ENCODE results near the gene CIBAR2.
A peak's percentile ranks its signal among the peaks of the same experiment; 100 is the strongest.

The CIBAR2 gene

GRCh38 chr16:85132456-85133289 lies 20.4 kb upstream of the CIBAR2 start:
- Histone ChIP-seq H2BK15ac (ENCODE audit: low read depth, poor library complexity, severe bottlenecking) (no peak overlapping the region), H3K79me1 (replicated peaks; ENCODE audit: low read length, poor library complexity, severe bottlenecking) (no peaks in the 10 kb centered on the region), H3K9ac (ENCODE audit: low read length) (no peak overlapping the region), H2AFZ (ENCODE audit: low read depth, low read length) (peak overlapping the region; percentile 47), H2BK5ac (ENCODE audit: low read depth, low read length, poor library complexity, severe bottlenecking) (no peak overlapping the region), H2BK120ac (ENCODE audit: low read depth, low read length) (no peak overlapping the region), H2AK5ac (ENCODE audit: low read length, severe bottlenecking) (no peak overlapping the region), H3K4me1 (ENCODE audit: control insufficient read depth, insufficient read depth, low read depth, low read length) (peaks cover 21% of the 10 kb centered on the region), H3K18ac (ENCODE audit: low read depth in 1 of 2, low read length in 2 of 2) (no peak overlapping the region), H3K4ac (ENCODE audit: low read depth in 1 of 2, low read length in 2 of 2) (peak overlapping the region in 1 of 2 experiments; percentile 38), H3K27ac (ENCODE audit: low read length, poor library complexity, severe bottlenecking) (no peak overlapping the region), H3K9me3 (ENCODE audit: control insufficient read depth, low read length) (no peaks in the 10 kb centered on the region), H2BK12ac (ENCODE audit: low read length in 2 of 2) (peak overlapping the region in 1 of 2 experiments; percentile 85), H4K8ac (ENCODE audit: low read length) (no peak overlapping the region), H3K14ac (ENCODE audit: low read length in 2 of 2) (peak overlapping the region in 1 of 2 experiments; percentile 68), H4K91ac (ENCODE audit: low read length) (no peak overlapping the region), H3K36me3 (ENCODE audit: control insufficient read depth in 1 of 2, insufficient read depth in 2 of 2, low read depth in 1 of 2, low read length in 2 of 2) (no peaks in the 10 kb centered on the region), H3K4me3 (ENCODE audit: insufficient read depth in 1 of 2, low read depth in 1 of 2, low read length in 2 of 2) (no peak overlapping the region), H3K23ac (ENCODE audit: low read length in 2 of 2) (no peak overlapping the region), H3K27me3 (ENCODE audit: control insufficient read depth in 1 of 2, insufficient read depth in 1 of 2, low read length in 2 of 2) (no peaks in the 10 kb centered on the region), H3K4me2 (ENCODE audit: low read length, poor library complexity, severe bottlenecking) (no peak overlapping the region)
- DNase-seq, result no peak
- WGBS, result 92% methylated on average over 15 of the region's 20 CpGs

GRCh38 chr16:85130705-85131028 lies 18.4 kb upstream of the CIBAR2 start:
- no peak for DNase-seq
- H2AK5ac ChIP-seq (ENCODE audit: low read length, severe bottlenecking), result no peak overlapping the region
- no peaks in the 10 kb centered on the region for H3K36me3 ChIP-seq (ENCODE audit: control insufficient read depth in 1 of 2, insufficient read depth in 2 of 2, low read depth in 1 of 2, low read length in 2 of 2)
- H3K14ac ChIP-seq (ENCODE audit: low read length in 2 of 2), result no peak overlapping the region
- H2BK12ac ChIP-seq (ENCODE audit: low read length in 2 of 2), result peak overlapping the region; percentile 52 to 83
- peak overlapping the region in 1 of 2 experiments; percentile 80 for H3K18ac ChIP-seq (ENCODE audit: low read depth in 1 of 2, low read length in 2 of 2)
- H4K91ac ChIP-seq (ENCODE audit: low read length), result peak overlapping the region; percentile 32
- WGBS, result 82% methylated on average over 5 of the region's 5 CpGs
- H3K4ac ChIP-seq (ENCODE audit: low read depth in 1 of 2, low read length in 2 of 2), result peak overlapping the region in 1 of 2 experiments; percentile 44
- H3K4me1 ChIP-seq (ENCODE audit: control insufficient read depth, insufficient read depth, low read depth, low read length), result peaks cover 19% of the 10 kb centered on the region
- H3K9ac ChIP-seq (ENCODE audit: low read length), result peak overlapping the region; percentile 85
- H3K27ac ChIP-seq (ENCODE audit: low read length, poor library complexity, severe bottlenecking), result no peak overlapping the region
- no peaks in the 10 kb centered on the region for H3K79me1 ChIP-seq (replicated peaks; ENCODE audit: low read length, poor library complexity, severe bottlenecking)
- H3K4me2 ChIP-seq (ENCODE audit: low read length, poor library complexity, severe bottlenecking), result no peak overlapping the region
- H3K23ac ChIP-seq (ENCODE audit: low read length in 2 of 2), result no peak overlapping the region
- H2BK15ac ChIP-seq (ENCODE audit: low read depth, poor library complexity, severe bottlenecking), result peak overlapping the region; percentile 71
- H2BK120ac ChIP-seq (ENCODE audit: low read depth, low read length), result peak overlapping the region; percentile 62
- peak overlapping the region in 1 of 2 experiments; percentile 18 for H3K4me3 ChIP-seq (ENCODE audit: insufficient read depth in 1 of 2, low read depth in 1 of 2, low read length in 2 of 2)
- H2AFZ ChIP-seq (ENCODE audit: low read depth, low read length), result no peak overlapping the region
- H3K9me3 ChIP-seq (ENCODE audit: control insufficient read depth, low read length), result no peaks in the 10 kb centered on the region
- no peak overlapping the region for H2BK5ac ChIP-seq (ENCODE audit: low read depth, low read length, poor library complexity, severe bottlenecking)
- no peaks in the 10 kb centered on the region for H3K27me3 ChIP-seq (ENCODE audit: control insufficient read depth in 1 of 2, insufficient read depth in 1 of 2, low read length in 2 of 2)
- peak overlapping the region; percentile 79 for H4K8ac ChIP-seq (ENCODE audit: low read length)

- Histone ChIP-seq H3K79me1 (replicated peaks; ENCODE audit: low read length, poor library complexity, severe bottlenecking) (no peaks in the 10 kb centered on the region), H2AK5ac (ENCODE audit: low read length, severe bottlenecking) (peak overlapping the region; percentile 29), H4K8ac (ENCODE audit: low read length) (peak overlapping the region; percentile 79), H3K27ac (ENCODE audit: low read length, poor library complexity, severe bottlenecking) (no peak overlapping the region), H3K14ac (ENCODE audit: low read length in 2 of 2) (no peak overlapping the region), H4K91ac (ENCODE audit: low read length) (no peak overlapping the region), H3K4me3 (ENCODE audit: insufficient read depth in 1 of 2, low read depth in 1 of 2, low read length in 2 of 2) (peak overlapping the region in 1 of 2 experiments; percentile 18), H2AFZ (ENCODE audit: low read depth, low read length) (no peak overlapping the region), H2BK120ac (ENCODE audit: low read depth, low read length) (peak overlapping the region; percentile 62), H3K27me3 (ENCODE audit: control insufficient read depth in 1 of 2, insufficient read depth in 1 of 2, low read length in 2 of 2) (no peaks in the 10 kb centered on the region), H2BK5ac (ENCODE audit: low read depth, low read length, poor library complexity, severe bottlenecking) (no peak overlapping the region), H3K9ac (ENCODE audit: low read length) (peak overlapping the region; percentile 85), H3K36me3 (ENCODE audit: control insufficient read depth in 1 of 2, insufficient read depth in 2 of 2, low read depth in 1 of 2, low read length in 2 of 2) (no peaks in the 10 kb centered on the region), H3K18ac (ENCODE audit: low read depth in 1 of 2, low read length in 2 of 2) (peak overlapping the region in 1 of 2 experiments; percentile 80), H2BK15ac (ENCODE audit: low read depth, poor library complexity, severe bottlenecking) (peak overlapping the region; percentile 71), H3K4me2 (ENCODE audit: low read length, poor library complexity, severe bottlenecking) (no peak overlapping the region), H3K4ac (ENCODE audit: low read depth in 1 of 2, low read length in 2 of 2) (no peak overlapping the region), H3K23ac (ENCODE audit: low read length in 2 of 2) (no peak overlapping the region), H2BK12ac (ENCODE audit: low read length in 2 of 2) (peak overlapping the region; percentile 52 to 83), H3K9me3 (ENCODE audit: control insufficient read depth, low read length) (no peaks in the 10 kb centered on the region), H3K4me1 (ENCODE audit: control insufficient read depth, insufficient read depth, low read depth, low read length) (peaks cover 17% of the 10 kb centered on the region)
- DNase-seq, result peak; percentile 69
- 71% methylated on average over 13 of the region's 15 CpGs for WGBS
Measured at GRCh38 chr16:85129876-85130704, 17.8 kb upstream of the CIBAR2 start.
